Natural killer cell (primary cell): ENCODE measurements around the gene HAPSTR1. TPM values are rescaled to one million over a fixed set of nuclear protein-coding genes. Genes with fewer than 3 reads are reported as not detected.

Experiments used
- ATAC-seq, 3 donors: fragments of 150-1000 bp in 2 of 3; fragments of 200-7000 bp in 1 of 3; cut with Tn5 transposase; 1 replicate in 1 of 3; 2 replicates in 2 of 3; pipeline ENCODE4 v1.10.0; 2021; ENCODE audit warnings: mild to moderate bottlenecking in 2 of 3, moderate library complexity in 2 of 3
- DNase-seq, 2 donors: peaks; one replicate each; pipeline versions ENCODE4 v3.0.0 to v3.0.0-alpha.2; 2013 to 2021; ENCODE audit warnings: mixed read lengths in 1 of 2
- H3K27ac ChIP-seq: one replicate; pipeline ENCODE4 v1.5.1; 2013; ENCODE audit warnings: mild to moderate bottlenecking, low read length
- H3K27me3 ChIP-seq: one replicate; pipeline ENCODE4 v1.6.1; 2013; ENCODE audit warnings: low read length; ENCODE audit not compliant: control insufficient read depth, insufficient read depth
- H3K36me3 ChIP-seq: one replicate; pipeline ENCODE4 v1.6.1; 2013; ENCODE audit warnings: low read length; ENCODE audit not compliant: control insufficient read depth, insufficient read depth
- H3K4me1 ChIP-seq: one replicate; pipeline ENCODE4 v1.6.1; 2013; ENCODE audit warnings: low read length; ENCODE audit not compliant: control insufficient read depth, insufficient read depth
- H3K4me3 ChIP-seq: one replicate; pipeline ENCODE4 v1.5.1; 2013; ENCODE audit warnings: low read length
- H3K9me3 ChIP-seq: one replicate; pipeline ENCODE4 v1.6.1; 2013; ENCODE audit warnings: low read length; ENCODE audit not compliant: control insufficient read depth, insufficient read depth
- H3K27ac Mint-ChIP-seq, 2 donors: one replicate each; pipeline ENCODE4 v1.8.0; 2022; ENCODE audit warnings: mild to moderate bottlenecking in 2 of 2, mixed read lengths in 2 of 2, moderate library complexity in 1 of 2
- H3K27me3 Mint-ChIP-seq, 2 donors: one replicate each; pipeline ENCODE4 v1.8.0; 2022; ENCODE audit warnings: low read depth in 2 of 2, mixed read lengths in 2 of 2
- H3K36me3 Mint-ChIP-seq: one replicate; pipeline ENCODE4 v1.8.0; 2022; ENCODE audit warnings: mixed read lengths
- H3K4me1 Mint-ChIP-seq, 2 donors: one replicate each; pipeline ENCODE4 v1.8.0; 2022; ENCODE audit warnings: mixed read lengths in 2 of 2
- H3K4me3 Mint-ChIP-seq: one replicate; pipeline ENCODE4 v1.8.0; 2022; ENCODE audit warnings: mild to moderate bottlenecking, moderate library complexity, mixed read lengths
- H3K9me3 Mint-ChIP-seq, 2 donors: one replicate each; pipeline ENCODE4 v1.8.0; 2022; ENCODE audit warnings: mixed read lengths in 2 of 2
- CTCF ChIP-seq: fragments of 200-600 bp; IDR thresholded peaks from one replicate; pipeline ENCODE4 v1.8.0; 2022; ENCODE audit warnings: antibody characterized with exemption
- WGBS: methylation state at CpG from one replicate; pipeline ENCODE4 v1.1.7; 2013; ENCODE audit warnings: missing lambda C conversion rate; ENCODE audit not compliant: insufficient coverage; 5-methylcytosine and 5-hydroxymethylcytosine counted together
- intact Hi-C: fragments of 100-400 bp; cut with micrococcal nuclease; formaldehyde crosslinking; loops from one replicate; pipeline ENCODE4 v1.14.2; 2022
- total RNA-seq, 4 donors: library from RNA; stranded (reverse); fragments of 120-200 nt in 1 of 4; gene quantifications; one replicate each; pipeline versions ENCODE4 v1.2.3 to v1.2.4, GENCODE V29; 2013 to 2022

The HAPSTR1 gene
- total RNA-seq, 3 donors from 2014 or later (not counting 1 experiment from before 2014, with no cell fraction given): 135 to 145 (median 138) TPM

DNA sequence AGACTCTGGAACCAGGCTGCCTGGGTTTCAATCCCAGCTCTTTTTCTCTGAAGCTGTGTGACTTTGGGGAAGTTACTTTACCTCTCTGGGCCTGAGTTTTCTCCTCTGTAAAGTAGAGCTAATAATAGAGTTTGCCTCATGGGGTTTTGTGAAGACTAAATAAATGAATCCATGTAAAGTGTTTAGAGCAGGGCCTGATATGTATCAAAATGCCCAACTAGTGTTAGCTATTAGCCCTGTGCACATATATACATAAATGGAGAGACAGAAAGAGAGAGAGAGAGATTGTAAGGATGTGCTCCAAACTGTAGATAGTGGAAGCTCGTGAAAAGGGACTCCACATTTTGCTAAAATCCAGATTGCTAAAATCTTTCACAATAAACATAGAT, 44.8 kb upstream of the HAPSTR1 start:
- ATAC-seq (no peak), DNase-seq (no peak)
- H3K36me3 Mint-ChIP-seq: no peaks in the 10 kb centered on the region
- no CpG with 5 or more reads among the region's 1 CpG for WGBS
- peaks cover 4% of the 10 kb centered on the region for H3K9me3 ChIP-seq
- no peak for TF ChIP-seq CTCF
- intact Hi-C loops: no loop called here
- no peak overlapping the region for H3K27ac ChIP-seq
- no peaks in the 10 kb centered on the region for H3K27me3 ChIP-seq
- no peaks in the 10 kb centered on the region for H3K36me3 ChIP-seq
- H3K4me3 ChIP-seq: no peak overlapping the region
- H3K4me3 Mint-ChIP-seq: no peak overlapping the region
- no peaks in the 10 kb centered on the region for H3K27me3 Mint-ChIP-seq
- H3K9me3 Mint-ChIP-seq: peaks cover 0 to 5% of the 10 kb centered on the region in 2 donors
- peaks cover 0 to 6% of the 10 kb centered on the region in 2 donors for H3K4me1 Mint-ChIP-seq
- H3K4me1 ChIP-seq: no peaks in the 10 kb centered on the region
- no peak overlapping the region for H3K27ac Mint-ChIP-seq

- Mint-ChIP-seq H3K36me3 (no peaks in the 10 kb centered on the region), H3K27me3 (no peaks in the 10 kb centered on the region), H3K9me3 (peaks cover 0 to 5% of the 10 kb centered on the region in 2 donors), H3K27ac (no peak overlapping the region), H3K4me3 (no peak overlapping the region), H3K4me1 (peaks cover 0 to 6% of the 10 kb centered on the region in 2 donors)
- H3K4me3 ChIP-seq: no peak overlapping the region
- no peak for TF ChIP-seq CTCF
- 32% methylated on average over 6 of the region's 7 CpGs for WGBS
- DNase-seq: peak in 1 of 2 donors; percentile 25
- H3K36me3 ChIP-seq: no peaks in the 10 kb centered on the region
- H3K9me3 ChIP-seq: peaks cover 4% of the 10 kb centered on the region
- intact Hi-C loops: no loop called here
- no peak overlapping the region for H3K27ac ChIP-seq
- peak in 2 of 3 donors; percentile 32 to 38 for ATAC-seq
- no peaks in the 10 kb centered on the region for H3K4me1 ChIP-seq
- H3K27me3 ChIP-seq: no peaks in the 10 kb centered on the region
These were observed 43.6 kb upstream of the HAPSTR1 start for GRCh38 chr16:9047689-9048301.

DNA sequence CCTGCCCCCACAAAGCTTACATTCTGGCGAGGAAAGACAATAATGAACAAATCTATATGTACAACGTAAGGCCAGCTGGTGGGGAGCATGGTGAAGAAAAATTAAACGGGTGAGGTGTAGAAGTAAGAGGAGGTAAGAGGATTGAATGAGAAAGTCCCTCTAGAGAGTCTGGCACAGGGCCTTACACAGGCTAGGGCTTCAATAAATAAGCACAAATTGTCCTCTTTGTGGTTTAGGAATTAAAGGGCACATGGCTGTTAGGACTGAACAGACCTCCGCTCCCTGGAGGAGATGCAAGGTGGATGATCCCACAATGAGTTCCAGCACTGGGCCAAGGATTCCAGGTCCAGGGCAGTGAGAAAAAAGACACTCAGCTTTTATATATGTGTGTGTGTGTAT, 43.1 kb upstream of the HAPSTR1 start:
- TF ChIP-seq CTCF: no peak
- Histone ChIP-seq H3K27me3 (no peaks in the 10 kb centered on the region), H3K4me1 (no peaks in the 10 kb centered on the region), H3K27ac (no peak overlapping the region), H3K9me3 (peaks cover 4% of the 10 kb centered on the region), H3K36me3 (no peaks in the 10 kb centered on the region), H3K4me3 (no peak overlapping the region)
- no peak for DNase-seq
- intact Hi-C loops: no loop called here
- ATAC-seq: no peak
- no peaks in the 10 kb centered on the region for H3K36me3 Mint-ChIP-seq
- H3K4me1 Mint-ChIP-seq: peaks cover 0 to 6% of the 10 kb centered on the region in 2 donors
- no peak overlapping the region for H3K4me3 Mint-ChIP-seq
- H3K27ac Mint-ChIP-seq: no peak overlapping the region
- no peaks in the 10 kb centered on the region for H3K27me3 Mint-ChIP-seq
- peaks cover 0 to 5% of the 10 kb centered on the region in 2 donors for H3K9me3 Mint-ChIP-seq
- 96% methylated on average over 4 of the region's 4 CpGs for WGBS

DNA sequence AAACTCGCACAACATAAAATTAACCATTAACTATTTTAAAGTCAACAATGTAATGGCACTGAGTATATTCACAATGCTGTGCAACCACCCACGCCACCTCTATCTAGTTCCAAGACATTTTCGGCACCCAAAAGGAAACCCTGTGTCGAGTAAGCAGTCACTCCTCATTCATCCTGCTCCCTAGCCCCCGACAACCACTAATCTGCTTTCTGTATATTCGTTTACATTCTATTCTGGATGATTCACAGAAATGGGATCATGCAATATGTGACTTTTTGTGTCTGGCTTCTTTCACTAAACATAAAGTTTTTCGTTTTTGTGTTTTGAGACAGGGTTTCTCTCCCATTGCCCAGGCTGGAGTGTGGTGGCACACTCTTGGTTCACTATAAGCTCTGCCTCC, 42.2 kb upstream of the HAPSTR1 start:
- H3K9me3 Mint-ChIP-seq: peaks cover 0 to 5% of the 10 kb centered on the region in 2 donors
- WGBS: 97% methylated on average over 6 of the region's 7 CpGs
- Histone ChIP-seq H3K9me3 (peaks cover 4% of the 10 kb centered on the region), H3K27me3 (no peaks in the 10 kb centered on the region), H3K4me1 (no peaks in the 10 kb centered on the region), H3K27ac (no peak overlapping the region), H3K4me3 (no peak overlapping the region), H3K36me3 (no peaks in the 10 kb centered on the region)
- H3K27me3 Mint-ChIP-seq: no peaks in the 10 kb centered on the region
- no peak for ATAC-seq
- DNase-seq: no peak
- no peak for TF ChIP-seq CTCF
- intact Hi-C loops: no loop called here
- H3K27ac Mint-ChIP-seq: no peak overlapping the region
- peaks cover 0 to 6% of the 10 kb centered on the region in 2 donors for H3K4me1 Mint-ChIP-seq
- H3K36me3 Mint-ChIP-seq: no peaks in the 10 kb centered on the region
- no peak overlapping the region for H3K4me3 Mint-ChIP-seq
